Brain microvascular endothelial cell (primary cell): ENCODE data around the gene OTOA.

ENCODE experiments used
- DNase-seq: peaks from one replicate; pipeline ENCODE4 v3.0.0-alpha.2; 2020
- H3K27ac ChIP-seq: fragments of 250-450 bp; sonication (Bioruptor Pico); 2 replicates; pipeline ENCODE4 v1.5.1; 2020; ENCODE audit warnings: mild to moderate bottlenecking, moderate library complexity
- H3K27me3 ChIP-seq: fragments of 250-450 bp; sonication (Bioruptor Pico); replicated peaks from 2 replicates; pipeline ENCODE4 v1.5.1; 2020; ENCODE audit warnings: mild to moderate bottlenecking
- H3K36me3 ChIP-seq: fragments of 250-450 bp; sonication (Bioruptor Pico); replicated peaks from 2 replicates; pipeline ENCODE4 v1.5.1; 2020; ENCODE audit warnings: mild to moderate bottlenecking
- H3K4me3 ChIP-seq: 2 replicates; pipeline ENCODE4 v1.5.1; 2011; ENCODE audit warnings: low read depth, mild to moderate bottlenecking, control low read depth, low read length, moderate library complexity
- CTCF ChIP-seq: IDR thresholded peaks from 2 replicates; pipeline ENCODE4 v1.5.1; 2011; ENCODE audit warnings: low read depth, mild to moderate bottlenecking, moderate library complexity, low read length, control low read depth, inconsistent platforms; ENCODE audit errors: missing control alignments
- in situ Hi-C: cut with HindIII; loops from 2 replicates; pipeline ENCODE4 v1.10.0; 2017; ENCODE audit warnings: low sequenced_read_pairs, low pct_ligation_motif_present

The OTOA gene

GRCh38 chr16:21697032-21697431 lies 33.3 kb downstream of the OTOA start:
- in situ Hi-C loops: no loop called here
- TF ChIP-seq CTCF: no peak
- H3K4me3 ChIP-seq: no peak overlapping the region
- no peak overlapping the region for H3K27ac ChIP-seq
- no peaks in the 10 kb centered on the region for H3K36me3 ChIP-seq
- no peak for DNase-seq
- no peaks in the 10 kb centered on the region for H3K27me3 ChIP-seq

- no peak overlapping the region for H3K4me3 ChIP-seq
- TF ChIP-seq CTCF: no peak
- H3K36me3 ChIP-seq: no peaks in the 10 kb centered on the region
- in situ Hi-C loops: no loop called here
- no peaks in the 10 kb centered on the region for H3K27me3 ChIP-seq
- H3K27ac ChIP-seq: no peak overlapping the region
- no peak for DNase-seq
These were observed 34.6 kb downstream of the OTOA start for GRCh38 chr16:21698169-21699032.

- in situ Hi-C loops: no loop called here
- Histone ChIP-seq H3K4me3 (no peak overlapping the region), H3K27ac (no peak overlapping the region), H3K27me3 (no peaks in the 10 kb centered on the region), H3K36me3 (no peaks in the 10 kb centered on the region)
- TF ChIP-seq CTCF: no peak
- no peak for DNase-seq
These were observed 37.5 kb downstream of the OTOA start for GRCh38 chr16:21701271-21701670.

- no peak overlapping the region for H3K4me3 ChIP-seq
- DNase-seq: no peak
- no peaks in the 10 kb centered on the region for H3K36me3 ChIP-seq
- H3K27ac ChIP-seq: no peak overlapping the region
- no peaks in the 10 kb centered on the region for H3K27me3 ChIP-seq
- in situ Hi-C loops: no loop called here
- TF ChIP-seq CTCF: no peak
These were observed 38.5 kb downstream of the OTOA start for GRCh38 chr16:21702276-21702675.

GRCh38 chr16:21703156-21703555 lies 39.4 kb downstream of the OTOA start:
- Histone ChIP-seq H3K27ac (no peak overlapping the region), H3K27me3 (no peaks in the 10 kb centered on the region), H3K4me3 (no peak overlapping the region), H3K36me3 (no peaks in the 10 kb centered on the region)
- no peak for TF ChIP-seq CTCF
- in situ Hi-C loops: no loop called here
- DNase-seq: no peak
